ENCODE data around the gene HOXA2.
A peak's percentile ranks its signal among the peaks of the same experiment; 100 is the strongest.

Gene HOXA2

GRCh38 chr7:27101957-27102580, 414 bp downstream of the HOXA2 start:
- peaks cover 31% of the 10 kb centered on the region for H3K4me1 Mint-ChIP-seq
- peaks cover 32% of the 10 kb centered on the region for H3K36me3 Mint-ChIP-seq
- no peaks in the 10 kb centered on the region for H3K9me3 Mint-ChIP-seq
- no peak for ATAC-seq
- H3K4me3 Mint-ChIP-seq, result peak overlapping the region; percentile 34
- H3K27ac Mint-ChIP-seq, result no peak overlapping the region
- peaks cover 81% of the 10 kb centered on the region for H3K27me3 Mint-ChIP-seq

- Mint-ChIP-seq H3K4me1 (peaks cover 34% of the 10 kb centered on the region), H3K27me3 (peaks cover 83% of the 10 kb centered on the region), H3K36me3 (peaks cover 32% of the 10 kb centered on the region), H3K4me3 (no peak overlapping the region), H3K27ac (no peak overlapping the region), H3K9me3 (no peaks in the 10 kb centered on the region)
- no peak for ATAC-seq
These were observed 1.1 kb downstream of the HOXA2 start for GRCh38 chr7:27101171-27101956.

GRCh38 chr7:27100694-27101170, 1.8 kb downstream of the HOXA2 start:
- H3K9me3 Mint-ChIP-seq, result no peaks in the 10 kb centered on the region
- peaks cover 83% of the 10 kb centered on the region for H3K27me3 Mint-ChIP-seq
- no peak for ATAC-seq
- H3K4me3 Mint-ChIP-seq, result no peak overlapping the region
- H3K4me1 Mint-ChIP-seq, result peaks cover 35% of the 10 kb centered on the region
- H3K27ac Mint-ChIP-seq, result no peak overlapping the region
- peaks cover 32% of the 10 kb centered on the region for H3K36me3 Mint-ChIP-seq

- no peak for ATAC-seq
- Mint-ChIP-seq H3K4me3 (no peak overlapping the region), H3K27ac (no peak overlapping the region), H3K36me3 (peaks cover 32% of the 10 kb centered on the region), H3K27me3 (peaks cover 86% of the 10 kb centered on the region), H3K9me3 (no peaks in the 10 kb centered on the region), H3K4me1 (peaks cover 45% of the 10 kb centered on the region)
These were observed 2.8 kb downstream of the HOXA2 start for GRCh38 chr7:27099453-27100370.

GRCh38 chr7:27098578-27099451, 3.7 kb downstream of the HOXA2 start:
- Mint-ChIP-seq H3K9me3 (no peaks in the 10 kb centered on the region), H3K36me3 (peaks cover 32% of the 10 kb centered on the region), H3K4me1 (peaks cover 54% of the 10 kb centered on the region), H3K4me3 (no peak overlapping the region), H3K27ac (no peak overlapping the region), H3K27me3 (peaks cover 86% of the 10 kb centered on the region)
- ATAC-seq, result no peak

GRCh38 chr7:27097686-27098577, 4.6 kb downstream of the HOXA2 start:
- H3K27me3 Mint-ChIP-seq, result peaks cover 86% of the 10 kb centered on the region
- H3K27ac Mint-ChIP-seq, result peak overlapping the region; percentile 82
- no peaks in the 10 kb centered on the region for H3K9me3 Mint-ChIP-seq
- H3K4me1 Mint-ChIP-seq, result peaks cover 51% of the 10 kb centered on the region
- no peak for ATAC-seq
- H3K4me3 Mint-ChIP-seq, result peak overlapping the region; percentile 21
- H3K36me3 Mint-ChIP-seq, result peaks cover 32% of the 10 kb centered on the region

- peak overlapping the region; percentile 82 for H3K27ac Mint-ChIP-seq
- peaks cover 43% of the 10 kb centered on the region for H3K4me1 Mint-ChIP-seq
- peaks cover 32% of the 10 kb centered on the region for H3K36me3 Mint-ChIP-seq
- ATAC-seq, result no peak
- H3K9me3 Mint-ChIP-seq, result no peaks in the 10 kb centered on the region
- H3K4me3 Mint-ChIP-seq, result peak overlapping the region; percentile 88
- peaks cover 86% of the 10 kb centered on the region for H3K27me3 Mint-ChIP-seq
These were observed 5.5 kb downstream of the HOXA2 start for GRCh38 chr7:27096768-27097514.

- ATAC-seq, result peak; percentile 92
- Mint-ChIP-seq H3K27me3 (peaks cover 86% of the 10 kb centered on the region), H3K27ac (peak within 1 kb of the TSS; percentile 82), H3K36me3 (peaks cover 24% of the 10 kb centered on the region), H3K4me3 (peak within 1 kb of the TSS; percentile 88), H3K9me3 (no peaks in the 10 kb centered on the region), H3K4me1 (peaks cover 43% of the 10 kb centered on the region)
These were observed 6.4 kb downstream of the HOXA2 start, which contains the start of gene HOXA1 for GRCh38 chr7:27095897-27096767. Gene HOXA1 (minus strand): TSS chr7:27096000. CDS start chr7:27095912, 88 bp downstream.

GRCh38 chr7:27095050-27095896, 7.2 kb downstream of the HOXA2 start:
- H3K27me3 Mint-ChIP-seq, result peaks cover 86% of the 10 kb centered on the region
- H3K27ac Mint-ChIP-seq, result peak overlapping the region; percentile 82
- peak overlapping the region; percentile 88 for H3K4me3 Mint-ChIP-seq
- peak; percentile 44 for ATAC-seq
- H3K9me3 Mint-ChIP-seq, result no peaks in the 10 kb centered on the region
- peaks cover 43% of the 10 kb centered on the region for H3K4me1 Mint-ChIP-seq
- H3K36me3 Mint-ChIP-seq, result peaks cover 15% of the 10 kb centered on the region

GRCh38 chr7:27094304-27095049, 8.0 kb downstream of the HOXA2 start:
- Mint-ChIP-seq H3K27me3 (peaks cover 86% of the 10 kb centered on the region), H3K4me1 (peaks cover 43% of the 10 kb centered on the region), H3K9me3 (no peaks in the 10 kb centered on the region), H3K36me3 (peaks cover 8% of the 10 kb centered on the region), H3K27ac (peak overlapping the region; percentile 82), H3K4me3 (no peak overlapping the region)
- no peak for ATAC-seq
